A673 (cell line): ENCODE results near the gene DOCK10. TPM values are rescaled to one million over a fixed set of nuclear protein-coding genes. Genes with fewer than 3 reads are reported as not detected.

Experiments used
- BruUV-seq: library from RNA; stranded (reverse); fragments of 400-500 nt; replicated peaks from 2 replicates; lab custom pipeline; 2021; lab: Mats Ljungman, UMichigan
- CTCF ChIA-PET: fragments of 300-600 bp; sonication (Branson Sonifier 250); formaldehyde crosslinking; loops from one replicate; lab custom pipeline; 2022; ENCODE audit warnings: antibody characterized with exemption; lab: Charles Lee
- POLR2A ChIA-PET: fragments of 300-600 bp; sonication (Branson Sonifier 250); formaldehyde crosslinking; loops from one replicate; lab custom pipeline; 2022; ENCODE audit warnings: antibody characterized with exemption; ENCODE audit not compliant: low non-redundant PET; lab: Charles Lee
- DNase-seq: peaks from one replicate; pipeline ENCODE4 v3.0.0-alpha.2; 2015; ENCODE audit warnings: low spot score
- H3K27ac ChIP-seq: fragments of 200-600 bp; sonication (generic); 2 replicates; pipeline ENCODE4 v1.5.1; 2016; ENCODE audit warnings: mixed run types, low read depth, mild to moderate bottlenecking, mixed read lengths, antibody characterized with exemption, low read length; ENCODE audit not compliant: poor library complexity, severe bottlenecking
- H3K27me3 ChIP-seq: fragments of 200-600 bp; sonication (generic); replicated peaks from 2 replicates; pipeline ENCODE4 v1.6.1; 2017; ENCODE audit warnings: mixed run types, low read depth, mild to moderate bottlenecking, mixed read lengths, antibody characterized with exemption, low read length; ENCODE audit not compliant: insufficient read depth, poor library complexity
- H3K36me3 ChIP-seq: fragments of 200-600 bp; sonication (generic); 2 replicates; pipeline ENCODE4 v1.6.1; 2016; ENCODE audit warnings: mixed run types, mild to moderate bottlenecking, mixed read lengths, antibody characterized with exemption, low read length; ENCODE audit not compliant: insufficient read depth, poor library complexity, severe bottlenecking
- H3K4me1 ChIP-seq: fragments of 200-600 bp; sonication (generic); 2 replicates; pipeline ENCODE4 v1.6.1; 2017; ENCODE audit warnings: mixed run types, mild to moderate bottlenecking, mixed read lengths, antibody characterized with exemption, low read length; ENCODE audit not compliant: insufficient read depth, poor library complexity, severe bottlenecking
- H3K4me3 ChIP-seq: fragments of 200-600 bp; sonication (generic); 2 replicates; pipeline ENCODE4 v1.5.1; 2016; ENCODE audit warnings: low read depth, mixed run types, mild to moderate bottlenecking, mixed read lengths, low read length; ENCODE audit not compliant: poor library complexity, severe bottlenecking
- H3K9me3 ChIP-seq: fragments of 200-600 bp; sonication (generic); 2 replicates; pipeline ENCODE4 v1.6.1; 2016; ENCODE audit warnings: mixed run types, low read depth, mild to moderate bottlenecking, mixed read lengths, antibody characterized with exemption, low read length; ENCODE audit not compliant: poor library complexity, severe bottlenecking
- CTCF ChIP-seq: fragments of 300-800, 200-600 bp; sonication (generic); conservative IDR thresholded peaks from 2 replicates; pipeline ENCODE4 v1.5.1; 2017; ENCODE audit warnings: low read depth, mild to moderate bottlenecking, antibody characterized with exemption, low read length, moderate library complexity, mixed read lengths
- EZH2 ChIP-seq: fragments of 200-600 bp; sonication (generic); IDR thresholded peaks from 2 replicates; pipeline ENCODE4 v1.6.1; 2017; ENCODE audit warnings: borderline replicate concordance, low read depth, mild to moderate bottlenecking, mixed read lengths, antibody characterized with exemption, low read length; ENCODE audit not compliant: poor library complexity, severe bottlenecking
- intact Hi-C: fragments of 100-400 bp; cut with micrococcal nuclease; formaldehyde crosslinking; loops from one replicate; pipeline ENCODE4 v1.10.0; 2022; ENCODE audit not compliant: unreplicated experiment
- total RNA-seq: library from RNA; stranded (reverse); gene quantifications from 2 replicates; pipeline ENCODE4 v1.2.3, GENCODE V29; 2021

DOCK10 gene
- total RNA-seq, 1 experiment from 2014 or later = 5.1 TPM

- ChIA-PET POLR2A (no interaction called here), CTCF (no interaction called here)
- H3K36me3 ChIP-seq = no peaks in the 10 kb centered on the region
- H3K27ac ChIP-seq = no peak overlapping the region
- peak; percentile 17 for DNase-seq
- no peaks in the 10 kb centered on the region for H3K9me3 ChIP-seq
- no peaks in the 10 kb centered on the region for H3K27me3 ChIP-seq
- TF ChIP-seq EZH2 = no peak
- TF ChIP-seq CTCF = no peak
- intact Hi-C loops = no loop called here
- no peak overlapping the region for H3K4me3 ChIP-seq
- no TSS peak for BruUV-seq
- no peaks in the 10 kb centered on the region for H3K4me1 ChIP-seq
These were observed 44.5 kb downstream of the DOCK10 start for GRCh38 chr2:224997802-224998201.

GRCh38 chr2:224995419-224995818 is 46.8 kb downstream of the DOCK10 start:
- H3K4me1 ChIP-seq = no peaks in the 10 kb centered on the region
- intact Hi-C loops = no loop called here
- BruUV-seq = no TSS peak
- no peak for TF ChIP-seq EZH2
- no peak for TF ChIP-seq CTCF
- no peaks in the 10 kb centered on the region for H3K9me3 ChIP-seq
- H3K36me3 ChIP-seq = no peaks in the 10 kb centered on the region
- POLR2A ChIA-PET = no interaction called here
- no peak for DNase-seq
- CTCF ChIA-PET = no interaction called here
- no peak overlapping the region for H3K27ac ChIP-seq
- H3K27me3 ChIP-seq = no peaks in the 10 kb centered on the region
- no peak overlapping the region for H3K4me3 ChIP-seq

GRCh38 chr2:224994242-224994823 is 47.9 kb downstream of the DOCK10 start:
- POLR2A ChIA-PET = no interaction called here
- Histone ChIP-seq H3K9me3 (no peaks in the 10 kb centered on the region), H3K27ac (no peak overlapping the region), H3K4me3 (no peak overlapping the region), H3K27me3 (no peaks in the 10 kb centered on the region), H3K4me1 (no peaks in the 10 kb centered on the region), H3K36me3 (no peaks in the 10 kb centered on the region)
- BruUV-seq = no TSS peak
- DNase-seq = no peak
- no peak for TF ChIP-seq EZH2
- TF ChIP-seq CTCF = no peak
- CTCF ChIA-PET = no interaction called here
- intact Hi-C loops = no loop called here
